ENCODE data around the gene PHACTR1.

PHACTR1 gene

DNA sequence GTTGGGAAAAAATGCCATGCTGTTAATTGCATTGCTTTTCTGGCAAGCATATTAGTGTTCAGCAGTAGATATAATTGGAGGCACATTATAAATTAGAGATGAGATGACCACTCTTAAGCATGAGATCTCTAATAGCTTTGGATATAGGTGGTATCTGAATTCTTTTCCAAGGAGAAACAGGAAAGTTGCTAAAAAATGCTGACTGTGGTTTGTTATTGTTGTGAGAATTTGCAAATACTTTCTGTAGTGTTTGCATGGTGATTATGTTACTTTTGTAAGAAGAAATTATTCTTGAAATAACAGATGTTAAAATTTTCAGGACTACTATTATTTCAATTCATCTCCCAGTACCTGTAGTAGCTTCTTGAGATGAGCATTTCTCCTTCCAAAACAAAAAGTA lies 386.6 kb downstream of the PHACTR1 start:
- H3K9me3 ChIP-seq (ENCODE audit: insufficient read depth, low read length) = no peaks in the 10 kb centered on the region
- no peaks in the 10 kb centered on the region for H3K27me3 ChIP-seq (ENCODE audit: low read depth, low read length)
- no peak overlapping the region for H2AFZ ChIP-seq (ENCODE audit: low read depth, low read length)
- no peaks in the 10 kb centered on the region for H3K4me1 ChIP-seq (ENCODE audit: low read length)
- TF ChIP-seq CTCF (IDR thresholded peaks at IDR 0.05; ENCODE audit: low read depth, low read length) (no peak), EZH2phosphoT487 (IDR thresholded peaks at IDR 0.05; ENCODE audit: low read depth) (no peak)
- no peak overlapping the region for H3K4me3 ChIP-seq (ENCODE audit: low read length)
- H3K79me2 ChIP-seq (ENCODE audit: low read length) = no peaks in the 10 kb centered on the region
- H4K20me1 ChIP-seq (ENCODE audit: insufficient read depth, low read length) = no peaks in the 10 kb centered on the region
- H3K4me2 ChIP-seq (ENCODE audit: low read length) = no peak overlapping the region
- H3K9ac ChIP-seq (ENCODE audit: low read length) = no peak overlapping the region
- H3K36me3 ChIP-seq (replicated peaks; ENCODE audit: low read depth, low read length) = no peaks in the 10 kb centered on the region
- no peak overlapping the region for H3K27ac ChIP-seq (ENCODE audit: low read length)

DNA sequence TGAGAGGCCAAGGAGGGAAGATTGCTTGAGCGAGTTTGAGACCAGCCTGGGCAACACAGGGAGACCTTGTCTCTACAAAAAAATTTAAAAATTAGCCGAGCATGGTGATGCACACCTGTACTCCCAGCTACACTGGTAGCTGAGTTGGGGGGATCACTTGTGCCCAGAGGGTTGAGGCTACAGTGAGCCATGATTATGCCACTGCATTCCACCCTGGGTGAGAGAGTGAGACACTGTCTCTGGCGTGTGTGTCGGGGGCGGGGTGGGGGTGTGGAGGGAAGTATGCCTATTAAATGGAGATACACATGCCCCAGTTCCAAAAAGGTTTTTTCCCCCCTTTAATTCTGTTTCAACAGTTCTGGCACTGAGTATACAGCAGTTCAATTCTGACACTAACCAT lies 388.6 kb downstream of the PHACTR1 start:
- H2AFZ ChIP-seq (ENCODE audit: low read depth, low read length) = no peak overlapping the region
- TF ChIP-seq CTCF (IDR thresholded peaks at IDR 0.05; ENCODE audit: low read depth, low read length) (no peak), EZH2phosphoT487 (IDR thresholded peaks at IDR 0.05; ENCODE audit: low read depth) (no peak)
- no peaks in the 10 kb centered on the region for H3K9me3 ChIP-seq (ENCODE audit: insufficient read depth, low read length)
- no peaks in the 10 kb centered on the region for H3K36me3 ChIP-seq (replicated peaks; ENCODE audit: low read depth, low read length)
- no peaks in the 10 kb centered on the region for H4K20me1 ChIP-seq (ENCODE audit: insufficient read depth, low read length)
- no peak overlapping the region for H3K27ac ChIP-seq (ENCODE audit: low read length)
- H3K4me3 ChIP-seq (ENCODE audit: low read length) = no peak overlapping the region
- no peak overlapping the region for H3K4me2 ChIP-seq (ENCODE audit: low read length)
- H3K27me3 ChIP-seq (ENCODE audit: low read depth, low read length) = no peaks in the 10 kb centered on the region
- H3K79me2 ChIP-seq (ENCODE audit: low read length) = no peaks in the 10 kb centered on the region
- H3K4me1 ChIP-seq (ENCODE audit: low read length) = no peaks in the 10 kb centered on the region
- no peak overlapping the region for H3K9ac ChIP-seq (ENCODE audit: low read length)

- no peaks in the 10 kb centered on the region for H3K36me3 ChIP-seq (replicated peaks; ENCODE audit: low read depth, low read length)
- no peaks in the 10 kb centered on the region for H3K27me3 ChIP-seq (ENCODE audit: low read depth, low read length)
- H3K4me1 ChIP-seq (ENCODE audit: low read length) = no peaks in the 10 kb centered on the region
- H3K9me3 ChIP-seq (ENCODE audit: insufficient read depth, low read length) = no peaks in the 10 kb centered on the region
- TF ChIP-seq EZH2phosphoT487 (IDR thresholded peaks at IDR 0.05; ENCODE audit: low read depth) = no peak
- TF ChIP-seq CTCF (IDR thresholded peaks at IDR 0.05; ENCODE audit: low read depth, low read length) = no peak
- H3K4me2 ChIP-seq (ENCODE audit: low read length) = no peak overlapping the region
- H3K79me2 ChIP-seq (ENCODE audit: low read length) = no peaks in the 10 kb centered on the region
- H3K4me3 ChIP-seq (ENCODE audit: low read length) = no peak overlapping the region
- H2AFZ ChIP-seq (ENCODE audit: low read depth, low read length) = no peak overlapping the region
- H3K9ac ChIP-seq (ENCODE audit: low read length) = no peak overlapping the region
- H3K27ac ChIP-seq (ENCODE audit: low read length) = no peak overlapping the region
- H4K20me1 ChIP-seq (ENCODE audit: insufficient read depth, low read length) = no peaks in the 10 kb centered on the region
Observed at GRCh38 chr6:13112921-13113320, 396.4 kb downstream of the PHACTR1 start.

- H2AFZ ChIP-seq (ENCODE audit: low read depth, low read length) = no peak overlapping the region
- H3K27ac ChIP-seq (ENCODE audit: low read length) = no peak overlapping the region
- H3K4me1 ChIP-seq (ENCODE audit: low read length) = no peaks in the 10 kb centered on the region
- H3K9ac ChIP-seq (ENCODE audit: low read length) = no peak overlapping the region
- H3K4me2 ChIP-seq (ENCODE audit: low read length) = no peak overlapping the region
- no peaks in the 10 kb centered on the region for H3K27me3 ChIP-seq (ENCODE audit: low read depth, low read length)
- no peaks in the 10 kb centered on the region for H3K36me3 ChIP-seq (replicated peaks; ENCODE audit: low read depth, low read length)
- H3K4me3 ChIP-seq (ENCODE audit: low read length) = no peak overlapping the region
- H3K9me3 ChIP-seq (ENCODE audit: insufficient read depth, low read length) = no peaks in the 10 kb centered on the region
- TF ChIP-seq EZH2phosphoT487 (IDR thresholded peaks at IDR 0.05; ENCODE audit: low read depth) (no peak), CTCF (IDR thresholded peaks at IDR 0.05; ENCODE audit: low read depth, low read length) (no peak)
- H3K79me2 ChIP-seq (ENCODE audit: low read length) = no peaks in the 10 kb centered on the region
- no peaks in the 10 kb centered on the region for H4K20me1 ChIP-seq (ENCODE audit: insufficient read depth, low read length)
Observed at GRCh38 chr6:13113376-13113775, 396.8 kb downstream of the PHACTR1 start.

Measured in OCI-LY3 (cell line).